T-helper 2 cell treated with Interferon-gamma antibody and Interleukin-4, amounts not matched to agents 100 ng/mL and 5 ng/mL, for 36 hours (primary cell): ENCODE measurements around the gene LDLRAD4. TPM values are rescaled to one million over a fixed set of nuclear protein-coding genes. Genes with fewer than 3 reads are reported as not detected.

Source experiments
- intact Hi-C: fragments of 100-400 bp; cut with micrococcal nuclease; formaldehyde crosslinking; loops from one replicate; pipeline ENCODE4 v1.15.1; 2023
- total RNA-seq: library from RNA; stranded (reverse); gene quantifications from 2 replicates; pipeline ENCODE4 v1.2.3, GENCODE V29; 2022

Gene LDLRAD4
- total RNA-seq, 1 donor from 2014 or later, result 28.5 TPM

GRCh38 chr18:13226533-13227144 is 8.1 kb downstream of the LDLRAD4 start:
- intact Hi-C loops, result no loop called here

- intact Hi-C loops, result no loop called here
Measured at GRCh38 chr18:13227910-13228309, 9.3 kb downstream of the LDLRAD4 start.

- intact Hi-C loops, result no loop called here
Measured at GRCh38 chr18:13229001-13229671, 10.6 kb downstream of the LDLRAD4 start.

- intact Hi-C loops, result no loop called here
Measured at GRCh38 chr18:13231151-13231550, 12.6 kb downstream of the LDLRAD4 start.

- intact Hi-C loops, result no loop called here
Measured at GRCh38 chr18:13232086-13232917, 13.7 kb downstream of the LDLRAD4 start.

GRCh38 chr18:13232971-13233786 is 14.6 kb downstream of the LDLRAD4 start:
- intact Hi-C loops, result no loop called here

GRCh38 chr18:13233787-13234783 is 15.5 kb downstream of the LDLRAD4 start:
- intact Hi-C loops, result no loop called here

GRCh38 chr18:13235421-13235831 is 16.9 kb downstream of the LDLRAD4 start:
- intact Hi-C loops, result no loop called here

- intact Hi-C loops, result no loop called here
Measured at GRCh38 chr18:13235981-13236380, 17.4 kb downstream of the LDLRAD4 start.

GRCh38 chr18:13236411-13236810 is 17.9 kb downstream of the LDLRAD4 start:
- intact Hi-C loops, result no loop called here

- intact Hi-C loops, result no loop called here
Measured at GRCh38 chr18:13237073-13237472, 18.5 kb downstream of the LDLRAD4 start.

GRCh38 chr18:13237641-13238040 is 19.1 kb downstream of the LDLRAD4 start:
- intact Hi-C loops, result no loop called here

- intact Hi-C loops, result no loop called here
Measured at GRCh38 chr18:13239171-13239956, 20.8 kb downstream of the LDLRAD4 start.

GRCh38 chr18:13240060-13240725 is 21.6 kb downstream of the LDLRAD4 start:
- intact Hi-C loops, result no loop called here

GRCh38 chr18:13241083-13241892 is 22.7 kb downstream of the LDLRAD4 start:
- intact Hi-C loops, result no loop called here

GRCh38 chr18:13241893-13242175 is 23.3 kb downstream of the LDLRAD4 start:
- intact Hi-C loops, result no loop called here

GRCh38 chr18:13242797-13243196 is 24.2 kb downstream of the LDLRAD4 start:
- intact Hi-C loops, result no loop called here

- intact Hi-C loops, result no loop called here
Measured at GRCh38 chr18:13243363-13243762, 24.8 kb downstream of the LDLRAD4 start.
